ENCODE results near the gene PIP5K1A.

GRCh38 chr1:151281225-151281968, 83.0 kb downstream of the PIP5K1A start:
- TF ChIP-seq CTCF (IDR thresholded peaks at IDR 0.05; ENCODE audit: poor library complexity) (no peak), EZH2 (IDR thresholded peaks at IDR 0.05; ENCODE audit: borderline replicate concordance) (no peak)
